Measurements from ENCODE around the gene ENPP3.

DNA sequence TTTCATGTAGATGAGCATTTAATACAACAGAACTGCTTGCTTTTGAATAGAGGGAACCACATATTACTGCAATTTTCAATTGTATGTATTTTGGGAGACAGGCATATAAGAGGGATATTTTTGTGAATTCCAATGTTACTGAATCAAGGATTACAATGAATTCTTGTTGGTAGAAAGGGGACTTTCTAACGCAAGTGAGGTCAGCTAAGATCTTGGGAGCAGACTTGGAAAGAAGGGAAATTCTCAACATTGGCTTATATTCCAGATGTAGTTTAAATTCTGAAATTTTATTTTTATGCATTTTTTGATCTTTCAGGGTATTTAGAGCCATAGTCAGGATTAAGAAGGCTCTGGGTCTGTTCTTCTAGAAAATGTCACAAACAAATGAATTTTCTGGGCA, 117.0 kb downstream of the ENPP3 start:
- TF ChIP-seq, protein P1, sequence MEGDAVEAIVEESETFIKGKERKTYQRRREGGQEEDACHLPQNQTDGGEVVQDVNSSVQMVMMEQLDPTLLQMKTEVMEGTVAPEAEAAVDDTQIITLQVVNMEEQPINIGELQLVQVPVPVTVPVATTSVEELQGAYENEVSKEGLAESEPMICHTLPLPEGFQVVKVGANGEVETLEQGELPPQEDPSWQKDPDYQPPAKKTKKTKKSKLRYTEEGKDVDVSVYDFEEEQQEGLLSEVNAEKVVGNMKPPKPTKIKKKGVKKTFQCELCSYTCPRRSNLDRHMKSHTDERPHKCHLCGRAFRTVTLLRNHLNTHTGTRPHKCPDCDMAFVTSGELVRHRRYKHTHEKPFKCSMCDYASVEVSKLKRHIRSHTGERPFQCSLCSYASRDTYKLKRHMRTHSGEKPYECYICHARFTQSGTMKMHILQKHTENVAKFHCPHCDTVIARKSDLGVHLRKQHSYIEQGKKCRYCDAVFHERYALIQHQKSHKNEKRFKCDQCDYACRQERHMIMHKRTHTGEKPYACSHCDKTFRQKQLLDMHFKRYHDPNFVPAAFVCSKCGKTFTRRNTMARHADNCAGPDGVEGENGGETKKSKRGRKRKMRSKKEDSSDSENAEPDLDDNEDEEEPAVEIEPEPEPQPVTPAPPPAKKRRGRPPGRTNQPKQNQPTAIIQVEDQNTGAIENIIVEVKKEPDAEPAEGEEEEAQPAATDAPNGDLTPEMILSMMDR (IDR thresholded peaks at IDR 0.05) = no peak
- no peak for TF ChIP-seq POLR2A (IDR thresholded peaks at IDR 0.05)

All from testis (tissue), 2 donors.